ENCODE measurements around the gene CKAP5. TPM values are rescaled to one million over a fixed set of nuclear protein-coding genes. Genes with fewer than 3 reads are reported as not detected.

The CKAP5 gene
- total RNA-seq, 6 donors from 2014 or later, result 24.4 to 48.3 (median 38.1) TPM

DNA sequence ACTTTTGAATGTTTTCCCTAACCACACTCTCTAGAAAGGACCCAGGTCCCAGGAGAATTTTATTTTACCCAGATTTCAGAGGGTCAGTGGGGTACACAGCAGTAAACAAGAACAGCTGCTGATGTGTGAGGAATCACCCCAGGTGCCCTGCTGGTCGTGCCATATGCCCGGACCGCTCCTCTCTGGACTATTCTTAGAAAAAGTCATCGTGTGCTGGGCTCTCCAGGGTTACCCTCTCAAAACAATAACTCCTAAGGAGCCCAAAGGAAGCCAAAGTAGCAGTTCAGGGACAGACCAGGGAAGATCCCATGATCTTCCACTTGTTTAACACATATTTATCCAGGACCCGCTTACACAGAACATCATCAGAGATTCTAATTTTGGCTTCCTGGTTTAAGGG lies 42.6 kb upstream of the CKAP5 start:
- TF ChIP-seq, protein P1, sequence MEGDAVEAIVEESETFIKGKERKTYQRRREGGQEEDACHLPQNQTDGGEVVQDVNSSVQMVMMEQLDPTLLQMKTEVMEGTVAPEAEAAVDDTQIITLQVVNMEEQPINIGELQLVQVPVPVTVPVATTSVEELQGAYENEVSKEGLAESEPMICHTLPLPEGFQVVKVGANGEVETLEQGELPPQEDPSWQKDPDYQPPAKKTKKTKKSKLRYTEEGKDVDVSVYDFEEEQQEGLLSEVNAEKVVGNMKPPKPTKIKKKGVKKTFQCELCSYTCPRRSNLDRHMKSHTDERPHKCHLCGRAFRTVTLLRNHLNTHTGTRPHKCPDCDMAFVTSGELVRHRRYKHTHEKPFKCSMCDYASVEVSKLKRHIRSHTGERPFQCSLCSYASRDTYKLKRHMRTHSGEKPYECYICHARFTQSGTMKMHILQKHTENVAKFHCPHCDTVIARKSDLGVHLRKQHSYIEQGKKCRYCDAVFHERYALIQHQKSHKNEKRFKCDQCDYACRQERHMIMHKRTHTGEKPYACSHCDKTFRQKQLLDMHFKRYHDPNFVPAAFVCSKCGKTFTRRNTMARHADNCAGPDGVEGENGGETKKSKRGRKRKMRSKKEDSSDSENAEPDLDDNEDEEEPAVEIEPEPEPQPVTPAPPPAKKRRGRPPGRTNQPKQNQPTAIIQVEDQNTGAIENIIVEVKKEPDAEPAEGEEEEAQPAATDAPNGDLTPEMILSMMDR (IDR thresholded peaks at IDR 0.05), result no peak
- TF ChIP-seq EP300 (IDR thresholded peaks at IDR 0.05) (no peak), POLR2A (IDR thresholded peaks at IDR 0.05) (no peak), POLR2AphosphoS5 (IDR thresholded peaks at IDR 0.05) (no peak)
- WGBS, 2 donors, result 84 to 89% methylated on average over 5 of the region's 5 CpGs
- Histone ChIP-seq H3K9me3 (no peaks in the 10 kb centered on the region), H3K27ac (no peak overlapping the region), H3K4me1 (no peaks in the 10 kb centered on the region), H3K4me3 (no peak overlapping the region), H3K27me3 (no peaks in the 10 kb centered on the region), H3K36me3 (peaks cover 0 to 14% (median 0%) of the 10 kb centered on the region in 4 donors)
- ATAC-seq (ENCODE audit: low FRiP score in 2 of 2), result no peak
- DNase-seq, result no peak

DNA sequence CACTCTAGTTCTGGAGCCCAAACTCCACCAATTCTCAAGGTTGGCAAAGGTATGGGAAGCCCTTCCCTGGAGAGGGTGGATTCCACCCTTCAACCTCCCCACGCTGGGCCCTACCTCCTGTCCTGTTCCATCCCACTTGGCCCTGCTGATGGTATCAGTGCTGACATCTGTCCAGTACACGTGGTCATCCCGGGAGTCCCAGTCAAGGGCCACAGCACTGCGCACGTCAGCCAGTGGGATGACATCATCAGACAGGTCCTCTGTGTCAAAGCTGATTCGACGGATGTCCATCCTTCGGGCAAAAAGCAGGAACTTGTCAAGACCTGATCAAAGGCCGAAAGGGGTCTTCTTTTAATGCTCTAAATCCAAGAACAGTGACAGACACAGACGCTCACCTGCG lies 40.1 kb upstream of the CKAP5 start:
- 93% methylated on average over 10 to 11 of the region's 11 CpGs for WGBS, 2 donors

DNA sequence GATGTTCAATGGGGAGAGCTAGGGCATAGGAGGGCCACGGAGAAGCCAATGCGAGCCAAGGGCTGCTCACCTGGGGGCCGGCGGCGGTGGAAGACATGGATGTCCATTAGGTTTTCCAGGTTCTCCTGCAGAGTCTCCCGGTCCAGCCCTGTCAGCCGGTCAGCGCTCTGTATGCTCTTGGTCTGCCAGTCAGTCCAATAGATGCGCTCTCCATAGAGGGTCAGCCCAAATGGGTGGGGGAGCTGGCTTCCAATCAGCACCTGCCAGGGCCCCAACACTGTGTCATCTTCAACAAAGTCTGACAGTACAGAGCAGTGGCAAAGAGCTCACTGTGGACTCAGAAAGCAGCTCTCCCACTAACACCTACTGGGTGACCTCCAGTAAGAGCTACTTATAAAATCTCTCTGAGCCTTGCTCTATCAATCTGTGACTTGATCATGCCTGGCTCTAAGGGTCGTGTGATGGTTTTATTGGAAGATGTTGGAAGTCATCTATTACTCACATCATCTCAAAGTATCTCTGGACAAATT lies 33.0 kb upstream of the CKAP5 start:
- no peaks in the 10 kb centered on the region for H3K4me1 ChIP-seq
- no peak overlapping the region for H3K4me3 ChIP-seq
- H3K27ac ChIP-seq, result no peak overlapping the region
- peaks cover 0 to 40% (median 8%) of the 10 kb centered on the region in 4 donors for H3K36me3 ChIP-seq
- no peaks in the 10 kb centered on the region for H3K9me3 ChIP-seq
- H3K27me3 ChIP-seq, result no peaks in the 10 kb centered on the region
- DNase-seq, result no peak
- TF ChIP-seq POLR2A (IDR thresholded peaks at IDR 0.05), result no peak
- no peak for TF ChIP-seq EP300 (IDR thresholded peaks at IDR 0.05)
- TF ChIP-seq POLR2AphosphoS5 (IDR thresholded peaks at IDR 0.05), result no peak
- TF ChIP-seq, protein P1 (IDR thresholded peaks at IDR 0.05), result no peak
- WGBS, 2 donors, result 93 to 94% methylated on average over 10 of the region's 10 CpGs
- ATAC-seq (ENCODE audit: low FRiP score in 2 of 2), result no peak

More for the DNA sequence above, 40.1 kb upstream of the CKAP5 start:
- Histone ChIP-seq H3K4me3 (no peak overlapping the region), H3K27ac (no peak overlapping the region), H3K36me3 (peaks cover 0 to 14% (median 0%) of the 10 kb centered on the region in 4 donors), H3K27me3 (no peaks in the 10 kb centered on the region), H3K4me1 (no peaks in the 10 kb centered on the region), H3K9me3 (no peaks in the 10 kb centered on the region)
- peak in 1 of 2 donors; percentile 15 for ATAC-seq (ENCODE audit: low FRiP score in 2 of 2)
- TF ChIP-seq POLR2A (IDR thresholded peaks at IDR 0.05) (no peak), POLR2AphosphoS5 (IDR thresholded peaks at IDR 0.05) (no peak), EP300 (IDR thresholded peaks at IDR 0.05) (no peak)
- TF ChIP-seq, protein P1 (IDR thresholded peaks at IDR 0.05), result no peak
- DNase-seq, result no peak

DNA sequence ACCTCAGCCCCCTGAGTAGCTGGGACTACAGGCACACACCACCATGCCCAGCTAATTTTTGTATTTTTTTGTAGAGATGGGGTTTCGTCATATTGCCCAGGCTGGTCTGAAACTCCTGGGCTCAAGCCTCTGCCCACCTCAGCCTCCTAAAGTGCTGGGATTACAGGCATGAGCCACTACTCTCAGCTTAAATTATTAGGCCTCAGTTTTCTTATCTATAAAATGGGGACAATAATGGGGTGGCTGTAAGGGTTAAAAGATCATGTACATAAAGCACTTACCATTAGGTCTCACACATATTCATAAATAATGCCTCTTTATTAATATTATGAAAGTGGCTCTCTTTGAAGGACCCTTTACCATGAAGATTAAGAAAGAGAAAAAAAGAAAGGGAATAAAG lies 31.5 kb upstream of the CKAP5 start:
- H3K27me3 ChIP-seq, result no peaks in the 10 kb centered on the region
- no peaks in the 10 kb centered on the region for H3K9me3 ChIP-seq
- WGBS, 2 donors, result 93 to 100% methylated on average over 1 of the region's 1 CpG
- H3K36me3 ChIP-seq, result peaks cover 0 to 40% (median 8%) of the 10 kb centered on the region in 4 donors
- no peak overlapping the region for H3K4me3 ChIP-seq
- H3K4me1 ChIP-seq, result no peaks in the 10 kb centered on the region
- no peak overlapping the region for H3K27ac ChIP-seq
- TF ChIP-seq POLR2AphosphoS5 (IDR thresholded peaks at IDR 0.05) (no peak), EP300 (IDR thresholded peaks at IDR 0.05) (no peak), POLR2A (IDR thresholded peaks at IDR 0.05) (no peak)
- TF ChIP-seq, protein P1 (IDR thresholded peaks at IDR 0.05), result no peak
- DNase-seq, result no peak
- no peak for ATAC-seq (ENCODE audit: low FRiP score in 2 of 2)

DNA sequence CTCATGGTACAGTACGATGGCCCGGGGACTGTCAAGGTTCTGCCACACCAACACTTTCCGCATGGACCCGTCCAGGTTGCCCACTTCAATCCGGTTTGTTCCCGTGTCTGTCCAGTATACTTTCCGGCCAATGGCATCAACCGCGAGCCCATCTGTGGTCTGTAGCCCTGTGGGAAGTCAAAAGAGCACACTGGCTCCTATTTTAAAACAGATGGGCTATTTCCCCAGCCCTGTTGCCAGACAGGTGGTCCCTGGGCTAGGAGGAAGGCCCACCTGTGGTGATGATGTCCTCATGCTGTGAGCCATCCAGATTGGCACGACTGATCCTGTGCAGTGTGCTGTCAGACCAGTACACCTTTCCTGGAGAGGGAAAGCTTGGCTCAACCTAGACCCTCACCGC lies 30.4 kb upstream of the CKAP5 start:
- TF ChIP-seq POLR2AphosphoS5 (IDR thresholded peaks at IDR 0.05), result no peak
- no peak for TF ChIP-seq EP300 (IDR thresholded peaks at IDR 0.05)
- TF ChIP-seq, protein P1 (IDR thresholded peaks at IDR 0.05), result no peak
- TF ChIP-seq POLR2A (IDR thresholded peaks at IDR 0.05), result no peak
- H3K4me1 ChIP-seq, result no peaks in the 10 kb centered on the region
- ATAC-seq (ENCODE audit: low FRiP score in 2 of 2) (no peak), DNase-seq (no peak)
- peaks cover 0 to 40% (median 8%) of the 10 kb centered on the region in 4 donors for H3K36me3 ChIP-seq
- no peak overlapping the region for H3K4me3 ChIP-seq
- H3K27ac ChIP-seq, result no peak overlapping the region
- no peaks in the 10 kb centered on the region for H3K27me3 ChIP-seq
- H3K9me3 ChIP-seq, result no peaks in the 10 kb centered on the region
- WGBS, 2 donors, result 94 to 96% methylated on average over 11 of the region's 11 CpGs
